Panc1 (cell line): ENCODE data around the gene C11orf54. TPM values are rescaled to one million over a fixed set of nuclear protein-coding genes. Genes with fewer than 3 reads are reported as not detected.

Experiments used
- ATAC-seq: fragments of 200-7000 bp; cut with Tn5 transposase; 2 replicates; pipeline ENCODE4 v1.9.1; 2020; ENCODE audit warnings: mild to moderate bottlenecking, moderate library complexity
- BruUV-seq: library from RNA; stranded (reverse); fragments of 400-500 nt; replicated peaks from 2 replicates; lab custom pipeline; 2021; lab: Mats Ljungman, UMichigan
- CTCF ChIA-PET: fragments of 300-600 bp; sonication (Branson Sonifier 250); formaldehyde crosslinking; loops from one replicate; lab custom pipeline; 2022; ENCODE audit warnings: antibody characterized with exemption; lab: Charles Lee
- POLR2A ChIA-PET: fragments of 300-600 bp; sonication (Branson Sonifier 250); formaldehyde crosslinking; loops from one replicate; lab custom pipeline; 2022; ENCODE audit warnings: antibody characterized with exemption; lab: Charles Lee
- DNase-seq: peaks from one replicate; pipeline ENCODE4 v3.0.0-alpha.2; 2010; ENCODE audit warnings: low read depth, low spot score
- H3K27ac ChIP-seq: 2 replicates; pipeline ENCODE4 v1.5.1; 2011; ENCODE audit warnings: mild to moderate bottlenecking, low read length, inconsistent platforms
- H3K27me3 ChIP-seq: fragments of 200-500 bp; sonication (Bioruptor generic); 2 replicates; pipeline ENCODE4 v1.6.0; 2014; ENCODE audit warnings: low read length, inconsistent platforms; ENCODE audit not compliant: control insufficient read depth, insufficient read depth
- H3K36me3 ChIP-seq: fragments of 200-500 bp; sonication (Bioruptor generic); 2 replicates; pipeline ENCODE4 v1.5.1; 2014; ENCODE audit warnings: inconsistent platforms, mild to moderate bottlenecking, low read length, moderate library complexity; ENCODE audit not compliant: control insufficient read depth, insufficient read depth
- H3K4me1 ChIP-seq: 2 replicates; pipeline ENCODE4 v1.5.1; 2011; ENCODE audit warnings: inconsistent platforms, mild to moderate bottlenecking, low read length, moderate library complexity; ENCODE audit not compliant: control insufficient read depth, insufficient read depth
- H3K4me3 ChIP-seq, 2 experiments: 2 replicates each; pipeline ENCODE4 v1.5.1; 2011 to 2012; ENCODE audit warnings: low read depth in 2 of 2, low read length in 2 of 2, mild to moderate bottlenecking in 2 of 2, inconsistent platforms in 1 of 2, moderate library complexity in 1 of 2
- H3K9me3 ChIP-seq: fragments of 200-500 bp; sonication (Bioruptor generic); 2 replicates; pipeline ENCODE4 v1.5.1; 2014; ENCODE audit warnings: low read depth, mild to moderate bottlenecking, inconsistent platforms, low read length, moderate library complexity; ENCODE audit not compliant: control insufficient read depth, insufficient read depth
- POLR2AphosphoS5 ChIP-seq: IDR thresholded peaks from 2 replicates; pipeline ENCODE4 v1.6.1; 2012; ENCODE audit warnings: mild to moderate bottlenecking, low read depth, low read length, moderate library complexity
- REST ChIP-seq, 2 experiments: IDR thresholded peaks; 2 replicates each; pipeline ENCODE4 v1.6.1; 2011 to 2012; ENCODE audit warnings: low read depth in 2 of 2, control low read depth in 1 of 2, low read length in 1 of 2, mild to moderate bottlenecking in 1 of 2, moderate library complexity in 1 of 2; ENCODE audit not compliant: insufficient read depth in 1 of 2
- SIN3A ChIP-seq: IDR thresholded peaks from 2 replicates; pipeline ENCODE4 v1.6.1; 2012; ENCODE audit warnings: low read depth, mild to moderate bottlenecking, low read length, moderate library complexity, borderline replicate concordance; ENCODE audit not compliant: insufficient read depth
- TCF7L2 ChIP-seq: IDR thresholded peaks from 2 replicates; pipeline ENCODE4 v1.6.1; 2011; ENCODE audit warnings: mild to moderate bottlenecking, low read depth, low read length, inconsistent platforms
- in situ Hi-C: cut with HindIII; loops from 2 replicates; pipeline ENCODE4 v1.10.0; 2016; ENCODE audit warnings: low sequenced_read_pairs, low pct_unique_long_range_greater_than_20kb
- intact Hi-C: fragments of 100-400 bp; cut with micrococcal nuclease; formaldehyde crosslinking; loops from one replicate; pipeline ENCODE4 v1.10.0; 2022; ENCODE audit not compliant: unreplicated experiment
- total RNA-seq: library from RNA; stranded (reverse); gene quantifications from one replicate; pipeline ENCODE4 v1.2.1, GENCODE V29; 2021; ENCODE audit not compliant: unreplicated experiment
- TF ChIP-seq, protein P1 (sequence below): fragments of 450-650 bp; IDR thresholded peaks from 2 replicates; pipeline ENCODE4 v1.5.1; 2017; ENCODE audit warnings: mild to moderate bottlenecking

The C11orf54 gene
- total RNA-seq, 1 experiment from 2014 or later, result 31.0 TPM

GRCh38 chr11:93724089-93724488 is 17.4 kb upstream of the C11orf54 start:
- intact Hi-C loops (no loop called here), in situ Hi-C loops (no loop called here)
- H3K4me1 ChIP-seq, result no peaks in the 10 kb centered on the region
- ChIA-PET POLR2A (no interaction called here), CTCF (no interaction called here)
- DNase-seq, result no peak
- H3K27ac ChIP-seq, result no peak overlapping the region
- no TSS peak for BruUV-seq
- TF ChIP-seq SIN3A, result no peak
- TF ChIP-seq REST (IDR thresholded peaks at IDR 0.05; ENCODE audit: insufficient read depth in 1 of 2, low read depth in 2 of 2, low read length in 1 of 2), result no peak
- no peak for TF ChIP-seq POLR2AphosphoS5
- TF ChIP-seq, protein P1, sequence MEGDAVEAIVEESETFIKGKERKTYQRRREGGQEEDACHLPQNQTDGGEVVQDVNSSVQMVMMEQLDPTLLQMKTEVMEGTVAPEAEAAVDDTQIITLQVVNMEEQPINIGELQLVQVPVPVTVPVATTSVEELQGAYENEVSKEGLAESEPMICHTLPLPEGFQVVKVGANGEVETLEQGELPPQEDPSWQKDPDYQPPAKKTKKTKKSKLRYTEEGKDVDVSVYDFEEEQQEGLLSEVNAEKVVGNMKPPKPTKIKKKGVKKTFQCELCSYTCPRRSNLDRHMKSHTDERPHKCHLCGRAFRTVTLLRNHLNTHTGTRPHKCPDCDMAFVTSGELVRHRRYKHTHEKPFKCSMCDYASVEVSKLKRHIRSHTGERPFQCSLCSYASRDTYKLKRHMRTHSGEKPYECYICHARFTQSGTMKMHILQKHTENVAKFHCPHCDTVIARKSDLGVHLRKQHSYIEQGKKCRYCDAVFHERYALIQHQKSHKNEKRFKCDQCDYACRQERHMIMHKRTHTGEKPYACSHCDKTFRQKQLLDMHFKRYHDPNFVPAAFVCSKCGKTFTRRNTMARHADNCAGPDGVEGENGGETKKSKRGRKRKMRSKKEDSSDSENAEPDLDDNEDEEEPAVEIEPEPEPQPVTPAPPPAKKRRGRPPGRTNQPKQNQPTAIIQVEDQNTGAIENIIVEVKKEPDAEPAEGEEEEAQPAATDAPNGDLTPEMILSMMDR, result no peak
- no peak for TF ChIP-seq TCF7L2
- ATAC-seq, result no peak
- H3K9me3 ChIP-seq, result no peaks in the 10 kb centered on the region
- no peaks in the 10 kb centered on the region for H3K27me3 ChIP-seq
- peaks cover 13% of the 10 kb centered on the region for H3K36me3 ChIP-seq
- H3K4me3 ChIP-seq, result no peak overlapping the region

DNA sequence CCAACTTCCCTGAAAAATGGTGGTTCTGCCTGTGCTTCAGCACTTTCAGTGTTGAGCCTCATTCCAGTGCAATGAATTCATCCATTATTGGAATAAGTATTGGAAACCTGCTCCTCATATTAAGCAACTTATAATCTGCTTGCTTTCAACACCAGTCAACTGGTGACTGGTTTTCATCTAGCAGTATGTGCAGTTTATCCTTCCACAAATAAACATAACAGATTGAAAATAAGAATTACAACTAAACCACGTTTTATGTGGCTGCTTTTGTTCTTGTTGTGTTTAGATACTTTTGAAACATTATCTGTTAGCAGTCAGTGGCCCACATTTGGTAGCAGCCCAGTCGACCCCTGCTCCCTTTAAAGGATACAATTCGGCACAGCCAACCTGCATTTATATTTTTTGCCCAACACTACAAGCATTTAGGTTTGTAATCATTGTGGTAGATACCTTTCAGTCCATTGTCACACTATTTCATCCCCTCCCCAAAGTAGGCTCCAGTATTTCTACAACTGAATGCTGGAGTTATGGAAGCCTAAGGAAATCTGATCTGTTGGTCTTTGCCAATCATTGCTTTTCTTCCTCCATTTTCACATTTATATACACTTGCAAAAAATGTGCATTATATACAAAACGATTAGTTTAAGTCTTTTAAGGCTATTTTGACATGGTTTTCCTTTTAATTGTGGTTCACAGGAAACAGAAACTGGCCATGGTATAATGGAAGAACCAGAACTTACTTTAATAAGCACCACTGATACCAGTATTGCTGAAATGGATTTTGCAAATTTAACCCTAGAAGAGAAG is 13.3 kb upstream of the C11orf54 start:
- Histone ChIP-seq H3K36me3 (peaks cover 52% of the 10 kb centered on the region), H3K4me3 (no peak overlapping the region), H3K4me1 (peaks cover 12% of the 10 kb centered on the region), H3K27ac (no peak overlapping the region; the same call in 1 of the 2 replicates), H3K27me3 (no peaks in the 10 kb centered on the region), H3K9me3 (no peaks in the 10 kb centered on the region)
- POLR2A ChIA-PET, result interaction anchor here (1.0 to 1.6 kb wide), 2 partner anchors 10 to 13 kb away, joined by 3 read pairs; partner anchors contain the start of gene C11orf54
- DNase-seq, result no peak
- ATAC-seq, result peak; percentile 30
- TF ChIP-seq, protein P1, result no peak
- 0 out of 2 replicates have a peak, but pooled peaks have one; percentile 38 for TF ChIP-seq SIN3A
- TF ChIP-seq POLR2AphosphoS5, result peak; percentile 73; the same call in 1 of the 2 replicates
- no TSS peak for BruUV-seq
- intact Hi-C loops, result no loop called here
- in situ Hi-C loops, result no loop called here
- CTCF ChIA-PET, result no interaction called here
